IPS-NIHi11 (cell line): ENCODE measurements around the gene SLC25A39.
"Not testable (repeated sequence)": the region's sequence is repeated elsewhere in the genome, so short reads cannot be mapped to it uniquely, and the experiment has no call there.

Source experiments
- DNase-seq: peaks from one replicate; pipeline ENCODE4 v3.0.0; 2012; ENCODE audit warnings: mixed read lengths, low spot score

SLC25A39 gene, protein sequence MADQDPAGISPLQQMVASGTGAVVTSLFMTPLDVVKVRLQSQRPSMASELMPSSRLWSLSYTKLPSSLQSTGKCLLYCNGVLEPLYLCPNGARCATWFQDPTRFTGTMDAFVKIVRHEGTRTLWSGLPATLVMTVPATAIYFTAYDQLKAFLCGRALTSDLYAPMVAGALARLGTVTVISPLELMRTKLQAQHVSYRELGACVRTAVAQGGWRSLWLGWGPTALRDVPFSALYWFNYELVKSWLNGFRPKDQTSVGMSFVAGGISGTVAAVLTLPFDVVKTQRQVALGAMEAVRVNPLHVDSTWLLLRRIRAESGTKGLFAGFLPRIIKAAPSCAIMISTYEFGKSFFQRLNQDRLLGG

DNA sequence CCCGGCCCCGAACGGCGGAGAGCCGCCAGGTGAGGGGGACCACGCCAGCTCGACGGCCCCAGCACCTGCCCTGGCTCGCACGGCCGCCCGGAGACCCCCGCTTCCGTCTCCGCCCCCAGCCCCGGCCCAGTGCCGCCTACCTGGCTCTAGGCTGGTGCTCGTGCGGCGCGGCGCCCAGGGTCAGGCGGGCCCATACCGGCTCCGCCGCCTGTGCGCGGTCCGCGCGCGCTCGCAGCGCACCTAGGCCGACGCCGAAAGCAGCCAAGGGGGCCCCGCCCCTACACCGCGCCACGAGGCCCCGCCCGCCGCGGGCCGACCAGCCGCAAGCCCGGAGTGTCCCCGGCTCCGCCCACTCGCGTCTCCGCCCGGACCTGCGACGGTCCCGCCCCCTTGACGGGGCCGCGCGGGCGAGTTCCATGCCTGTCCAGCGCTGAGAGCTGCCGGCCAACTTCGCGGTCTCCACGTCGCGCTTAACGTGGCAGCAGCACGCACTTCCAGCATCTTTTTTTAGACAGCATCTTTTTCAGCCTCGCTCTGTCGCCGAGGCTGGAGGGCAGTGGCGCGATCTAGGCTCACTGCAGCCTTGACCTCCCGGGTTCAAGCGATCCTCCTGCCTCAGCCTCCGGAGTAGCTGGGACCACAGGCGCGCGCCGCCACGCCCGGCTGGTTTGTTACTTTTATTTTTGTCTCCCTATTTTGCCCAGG lies at the start of gene SLC25A39:
SLC25A39 (minus strand) TSS at position 253 of the 705 bp plus-strand sequence. CDS start 1,261 bp downstream, outside the sequence.
- peak; percentile 92 for DNase-seq

DNA sequence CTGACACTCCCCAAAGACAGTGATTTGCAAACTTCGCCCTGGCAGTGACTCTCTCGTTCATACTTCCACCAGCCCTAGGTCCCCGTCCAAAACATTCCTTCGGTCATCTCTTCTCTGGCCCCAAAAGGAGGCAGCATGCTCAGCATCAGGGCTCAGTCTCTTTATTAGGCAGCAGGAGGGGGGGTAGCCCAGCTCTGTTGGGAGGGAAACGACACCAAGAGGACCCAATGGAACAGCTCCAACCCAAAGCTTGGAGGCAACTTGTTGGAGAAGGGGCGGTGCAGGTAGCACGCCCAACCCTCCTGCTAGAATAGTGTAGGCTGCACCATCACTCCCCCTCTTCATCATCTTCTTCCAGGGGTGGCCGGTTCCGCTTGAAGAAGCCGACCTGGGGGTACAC lies 47.4 kb upstream of the SLC25A39 start:
- DNase-seq = no peak

DNA sequence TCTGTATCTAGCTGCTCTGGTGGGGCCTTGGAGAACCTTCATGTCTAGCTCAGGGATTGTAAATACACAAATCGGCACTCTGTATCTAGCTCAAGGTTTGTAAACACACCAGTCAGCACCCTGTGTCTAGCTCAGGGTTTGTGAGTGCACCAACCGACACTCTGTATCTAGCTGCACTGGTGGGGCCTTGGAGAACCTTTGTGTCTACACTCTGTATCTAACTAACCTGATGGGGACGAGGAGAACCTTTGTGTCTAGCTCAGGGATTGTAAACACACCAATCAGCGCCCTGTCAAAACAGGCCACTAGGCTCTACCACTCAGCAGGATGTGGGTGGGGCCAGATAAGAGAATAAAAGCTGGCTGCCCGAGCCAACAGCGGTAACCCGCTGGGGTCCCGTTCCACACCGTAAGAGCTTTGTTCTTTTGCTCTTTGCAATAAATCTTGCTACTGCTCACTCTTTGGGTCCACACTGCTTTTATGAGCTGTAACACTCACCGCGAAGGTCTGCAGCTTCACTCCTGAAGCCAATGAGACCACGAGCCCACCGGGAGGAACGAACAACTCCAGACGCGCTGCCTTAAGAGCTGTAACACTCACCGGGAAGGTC lies 44.9 kb upstream of the SLC25A39 start:
- not testable (repeated sequence) for DNase-seq

DNA sequence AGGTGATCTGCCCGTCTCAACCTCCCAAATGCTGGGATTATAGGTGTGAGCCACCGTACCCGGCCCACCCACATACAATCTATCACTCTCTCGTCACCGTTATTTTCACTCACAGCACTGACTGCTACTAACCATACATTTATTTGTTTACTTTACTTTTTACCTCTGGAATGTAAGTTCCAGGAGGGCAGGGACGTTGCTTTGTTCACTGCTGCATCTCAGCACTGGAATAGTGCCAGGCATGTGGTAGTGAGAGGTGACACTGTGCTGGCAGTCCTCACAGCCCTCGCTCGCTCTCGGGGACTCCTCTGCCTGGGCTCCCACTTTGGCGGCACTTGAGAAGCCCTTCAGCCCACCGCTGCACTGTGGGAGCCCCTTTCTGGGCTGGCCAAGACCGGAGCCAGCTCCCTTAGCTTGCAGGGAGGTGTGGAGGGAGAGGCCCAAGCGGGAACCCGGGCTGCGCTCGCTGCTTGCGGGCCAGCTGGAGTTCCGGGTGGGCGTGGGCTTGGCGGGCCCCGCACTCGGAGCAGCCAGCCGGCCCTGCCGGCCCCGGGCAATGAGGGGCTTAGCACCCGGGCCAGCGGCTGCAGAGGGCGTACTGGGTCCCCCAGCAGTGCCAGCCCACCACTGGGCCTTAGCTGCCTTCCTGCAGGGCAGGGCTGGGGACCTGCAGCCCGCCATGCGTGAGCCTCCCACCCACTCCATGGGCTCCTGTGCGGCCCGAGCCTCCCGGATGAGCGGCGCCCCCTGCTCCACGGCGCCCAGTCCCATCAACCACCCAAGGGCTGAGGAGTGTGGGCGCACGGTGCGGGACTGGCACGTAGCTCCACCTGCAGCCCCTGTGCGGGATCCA lies 44.0 kb upstream of the SLC25A39 start:
- not testable (repeated sequence) for DNase-seq

DNA sequence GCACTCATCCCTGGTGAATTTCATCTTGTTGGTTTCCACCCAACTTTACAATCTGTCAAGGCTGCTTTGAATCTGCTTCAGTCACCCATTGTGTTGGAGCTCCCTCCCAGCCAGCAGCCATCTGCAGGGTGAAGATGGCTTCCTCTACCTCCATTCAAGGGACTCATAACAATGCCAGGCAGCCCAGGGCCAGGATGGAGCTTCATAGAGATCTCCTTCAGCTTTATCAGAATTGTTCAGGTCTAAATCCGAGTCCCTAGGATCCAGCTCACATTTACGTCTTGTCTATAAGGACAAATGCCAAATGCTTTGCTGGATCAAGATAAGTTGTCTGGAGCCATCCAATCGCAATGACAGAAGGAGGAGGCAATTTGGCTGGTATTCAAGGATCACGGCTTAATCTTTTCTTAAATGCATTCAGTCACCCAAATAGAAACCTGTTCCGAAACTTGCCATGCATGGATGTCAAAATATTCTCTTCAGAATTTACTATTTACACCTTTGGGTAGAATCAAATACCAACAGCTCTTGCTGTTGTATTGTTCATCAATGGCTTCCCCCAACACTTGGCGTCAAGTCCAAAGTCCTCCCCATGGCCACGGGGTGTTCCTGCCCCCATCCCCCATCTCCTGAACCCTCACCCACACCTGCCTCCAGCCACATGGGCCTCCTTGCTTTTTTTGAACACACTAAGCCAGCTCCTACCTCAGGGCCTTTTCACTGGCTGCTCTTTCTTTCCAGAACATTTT lies 42.8 kb upstream of the SLC25A39 start:
- no peak for DNase-seq

DNA sequence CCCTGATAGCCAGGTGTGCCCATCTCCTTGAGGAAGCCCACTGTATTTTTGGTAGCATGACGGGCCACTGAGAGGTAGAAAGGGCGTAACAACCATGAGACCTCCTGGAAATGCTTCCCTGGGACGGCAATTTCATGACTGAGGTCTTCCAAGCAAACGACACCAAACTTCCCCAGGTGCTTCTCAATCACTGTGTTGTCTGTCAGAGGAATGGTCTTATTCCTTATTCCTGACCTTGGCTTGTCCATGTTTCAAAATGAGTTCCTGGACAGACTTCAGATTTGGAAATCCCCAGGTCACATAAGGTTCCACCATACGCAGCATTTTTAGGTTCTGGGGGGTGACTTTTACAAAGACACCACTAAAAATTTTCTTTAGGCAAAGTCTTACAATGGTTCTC lies 40.4 kb upstream of the SLC25A39 start:
- DNase-seq = not testable (repeated sequence)

DNA sequence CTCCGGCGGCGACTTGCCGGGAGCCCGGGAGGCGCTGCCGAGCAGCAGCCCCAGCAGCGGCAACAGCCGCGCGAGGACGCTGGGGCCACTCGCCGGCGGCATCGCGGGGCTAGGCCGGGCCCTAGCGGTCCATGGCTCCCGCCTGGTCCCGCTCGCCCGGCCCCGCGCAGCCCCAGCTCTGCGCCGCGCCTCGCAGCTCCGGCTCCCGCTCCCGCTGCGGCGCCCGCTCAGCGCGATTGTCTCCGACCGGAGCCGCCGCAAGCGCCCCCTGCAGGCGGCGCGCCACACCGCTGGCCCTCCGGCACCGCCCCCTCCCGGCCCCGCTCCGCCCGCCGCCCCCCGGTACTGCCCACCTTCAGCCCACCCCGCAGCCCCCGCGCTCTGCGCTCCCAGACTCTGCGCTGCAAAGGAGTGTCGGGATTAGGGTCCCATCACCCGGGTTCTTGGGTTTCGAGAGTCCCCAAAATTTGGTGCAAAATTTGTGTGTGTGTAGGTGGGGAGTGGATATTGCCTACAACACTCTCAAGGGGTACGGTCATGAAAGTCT lies 39.1 kb upstream of the SLC25A39 start, which contains the start of gene FAM171A2:
FAM171A2 (minus strand) TSS at position 241 of the 547 bp plus-strand sequence; CDS start at position 102, 139 bp downstream.
- DNase-seq = peak; percentile 93

DNA sequence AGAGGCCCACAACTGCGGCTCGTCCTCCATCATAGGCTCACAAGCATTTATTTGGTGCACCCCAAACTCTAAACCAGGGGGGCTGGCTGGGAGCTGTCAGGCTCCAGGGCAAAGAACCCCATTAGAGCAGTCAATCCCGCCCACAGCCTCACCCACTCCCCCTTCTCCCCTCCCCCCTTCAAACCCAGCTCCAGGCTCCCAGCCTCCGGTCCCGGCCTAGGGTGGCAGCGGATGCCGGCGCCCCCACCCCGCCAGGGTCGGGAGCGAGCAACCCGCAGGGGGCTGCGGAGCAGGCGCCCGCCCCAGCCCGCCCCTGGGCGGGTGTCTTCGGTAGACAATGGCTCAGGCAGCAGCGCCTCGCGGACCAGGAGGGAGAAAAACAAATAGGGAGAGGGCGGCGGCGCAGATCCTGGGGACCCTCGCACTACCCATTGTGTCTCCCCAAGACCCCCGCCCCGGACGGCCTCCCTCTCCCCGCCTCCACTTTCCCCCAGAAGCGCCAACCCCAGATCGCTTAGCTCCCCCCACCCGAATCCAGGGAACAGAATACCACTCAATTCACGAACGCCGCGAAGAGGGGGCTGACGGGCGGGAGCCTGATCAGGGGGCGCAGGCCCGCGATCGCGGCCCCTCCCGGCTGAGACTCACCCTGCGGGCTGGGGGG lies 38.5 kb upstream of the SLC25A39 start:
- peak; percentile 75 for DNase-seq

DNA sequence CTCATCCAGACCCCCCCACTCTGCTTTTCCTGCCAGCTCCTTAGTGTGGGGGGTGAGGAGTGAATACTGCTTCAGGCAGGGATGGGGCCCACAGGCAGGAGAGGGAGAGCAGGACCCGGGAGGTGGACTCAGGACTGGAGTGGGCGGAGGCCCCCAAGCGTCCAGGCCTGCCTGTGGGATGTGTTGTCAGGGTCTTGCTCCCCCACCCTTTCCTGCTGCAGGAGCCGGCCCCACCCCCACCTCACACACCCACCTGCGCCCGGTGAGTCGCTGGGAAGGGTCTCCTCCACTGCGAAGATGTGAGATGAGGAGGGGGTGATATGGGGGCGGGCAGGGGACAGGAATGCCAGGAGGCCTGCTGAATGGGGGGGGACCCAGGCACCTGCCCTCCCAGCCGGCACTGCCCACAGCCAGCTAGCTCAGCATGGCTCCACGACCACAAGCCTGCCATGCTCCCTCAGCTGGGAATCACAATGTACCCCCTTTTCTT lies 37.9 kb upstream of the SLC25A39 start:
- no peak for DNase-seq

DNA sequence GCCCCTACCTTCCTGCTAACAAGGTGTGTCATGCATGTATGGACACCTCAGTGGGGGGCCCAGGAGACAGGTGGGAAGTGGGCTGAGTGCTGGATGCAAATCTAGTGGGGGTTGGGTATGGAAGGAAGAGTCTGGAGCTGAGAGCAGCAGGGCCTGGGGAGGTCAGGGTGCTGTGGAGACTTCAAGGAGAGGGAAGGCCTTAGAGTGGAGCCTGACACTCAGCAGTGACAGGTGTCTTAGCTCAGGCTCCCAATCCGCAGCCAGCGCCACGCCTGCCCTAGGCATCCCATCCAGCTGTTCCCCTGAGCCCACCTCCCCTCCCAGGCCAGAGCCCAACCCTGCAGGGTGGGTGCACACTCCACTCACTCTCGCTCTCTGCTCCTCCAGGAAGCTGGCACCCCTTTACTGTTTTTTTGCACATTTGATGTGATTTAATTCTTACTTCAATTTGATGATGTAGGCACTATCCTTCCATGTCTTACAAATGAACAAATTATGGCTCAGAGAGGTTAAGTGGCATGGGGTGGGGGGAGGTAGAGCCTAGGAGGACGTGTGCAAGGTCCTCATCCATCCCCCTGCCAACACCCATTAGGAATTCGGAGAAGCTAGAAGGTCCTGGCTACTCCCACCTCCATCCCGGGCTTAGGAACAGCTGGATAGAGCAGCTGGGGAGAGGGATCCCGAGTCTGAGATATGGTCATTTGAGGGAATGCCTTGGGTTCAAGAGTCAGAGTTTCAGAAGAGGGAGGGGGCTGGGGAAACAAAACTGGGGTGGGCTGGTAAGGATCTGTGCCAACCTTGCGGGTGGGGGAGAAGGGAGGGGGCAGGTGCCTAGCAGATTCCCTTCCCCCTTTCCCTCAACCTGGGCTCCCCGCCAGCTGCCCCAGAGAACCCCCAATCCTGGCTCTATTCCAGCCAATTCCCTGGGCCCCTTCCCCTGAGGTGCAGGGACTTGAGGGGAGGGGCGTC lies 37.0 kb upstream of the SLC25A39 start:
- no peak for DNase-seq

DNA sequence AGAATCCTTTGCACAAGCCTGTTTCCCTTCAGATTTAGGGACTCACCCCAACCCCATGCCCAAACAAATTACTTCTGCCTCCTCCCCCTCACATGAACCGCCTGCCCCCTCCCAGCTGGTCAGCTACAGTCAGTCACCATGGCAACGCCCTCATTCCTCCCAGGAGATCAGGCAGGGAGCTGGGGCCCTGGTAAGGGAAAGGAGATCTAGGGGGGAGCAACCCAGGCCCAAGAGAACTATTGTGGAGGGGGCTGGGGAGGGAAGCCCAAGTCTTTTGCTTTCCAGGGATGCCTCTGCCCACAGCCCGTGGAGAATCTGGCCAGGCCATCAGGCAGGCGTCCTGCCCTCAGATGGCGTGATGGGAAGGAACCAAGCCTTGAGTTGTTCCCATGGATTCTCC lies 36.2 kb upstream of the SLC25A39 start:
- no peak for DNase-seq

DNA sequence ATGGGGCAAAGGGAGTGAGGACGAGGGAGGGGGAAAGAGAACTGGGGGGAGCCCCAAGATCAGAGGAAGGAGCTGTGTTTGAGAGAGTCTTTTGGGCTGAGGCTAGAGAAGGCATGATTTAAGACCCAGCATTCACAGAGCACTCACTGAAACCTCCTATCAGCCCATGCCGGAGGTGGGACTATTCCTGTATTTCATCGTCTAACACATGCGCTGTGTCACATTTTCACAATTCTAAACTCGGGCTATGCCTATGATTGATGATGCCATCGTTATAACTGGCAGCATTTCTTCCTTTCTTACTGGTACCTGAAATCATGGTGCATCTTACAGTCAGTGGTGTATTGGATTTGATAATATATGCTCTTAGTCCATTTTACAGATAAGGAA lies 35.5 kb upstream of the SLC25A39 start:
- no peak for DNase-seq

DNA sequence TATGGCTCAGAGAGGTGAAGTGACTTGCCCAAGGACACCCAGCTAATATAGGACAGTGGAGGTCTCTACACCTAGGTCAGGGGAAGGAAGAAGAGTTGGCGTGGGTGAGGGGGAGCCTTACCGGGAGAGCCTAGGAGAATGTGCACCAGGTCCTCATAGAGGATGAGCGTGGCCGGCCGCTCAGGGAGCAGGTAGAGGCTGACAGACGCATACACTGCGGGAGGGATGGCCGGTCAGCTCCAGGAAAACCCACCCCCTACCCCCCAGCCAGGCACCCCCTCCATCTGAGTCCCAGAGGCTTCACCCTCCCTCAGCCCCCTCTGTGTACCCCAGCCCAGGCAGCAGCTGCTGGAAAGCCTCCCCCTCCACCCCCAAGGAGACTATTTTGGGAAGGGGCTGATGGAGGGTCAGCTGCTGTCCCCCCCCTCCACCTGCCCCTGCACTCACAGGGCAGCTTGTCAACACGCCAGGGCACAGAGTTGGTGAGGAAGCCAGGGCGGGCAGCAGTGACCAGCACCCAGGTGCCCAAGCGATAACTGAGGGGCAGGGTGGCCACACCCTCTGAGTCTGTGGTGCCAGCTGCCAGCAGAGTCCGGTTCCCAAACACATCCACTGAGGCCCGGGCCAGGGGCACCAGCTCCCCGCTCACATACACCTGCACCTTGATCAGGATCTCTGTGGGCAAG lies 35.0 kb upstream of the SLC25A39 start:
- no peak for DNase-seq

DNA sequence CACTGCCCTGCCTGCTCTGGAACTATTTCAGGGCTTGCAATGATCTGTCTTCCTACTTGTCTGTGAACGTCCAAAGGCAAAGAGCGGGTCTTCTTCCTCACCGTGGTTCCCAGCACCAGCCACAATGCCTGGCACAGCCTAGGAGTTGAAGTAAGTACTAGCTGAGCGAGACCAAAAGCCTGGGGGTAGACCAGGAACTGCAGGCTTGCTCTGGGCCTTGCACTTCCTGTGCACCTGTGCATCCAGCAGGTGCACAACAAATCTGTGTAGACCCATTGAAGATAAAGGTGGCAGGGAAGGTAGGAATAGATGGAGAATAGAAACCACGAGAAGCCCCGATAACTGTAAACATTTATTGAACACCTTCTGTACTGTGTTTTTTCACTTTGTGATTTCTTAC lies 34.4 kb upstream of the SLC25A39 start:
- DNase-seq = no peak

DNA sequence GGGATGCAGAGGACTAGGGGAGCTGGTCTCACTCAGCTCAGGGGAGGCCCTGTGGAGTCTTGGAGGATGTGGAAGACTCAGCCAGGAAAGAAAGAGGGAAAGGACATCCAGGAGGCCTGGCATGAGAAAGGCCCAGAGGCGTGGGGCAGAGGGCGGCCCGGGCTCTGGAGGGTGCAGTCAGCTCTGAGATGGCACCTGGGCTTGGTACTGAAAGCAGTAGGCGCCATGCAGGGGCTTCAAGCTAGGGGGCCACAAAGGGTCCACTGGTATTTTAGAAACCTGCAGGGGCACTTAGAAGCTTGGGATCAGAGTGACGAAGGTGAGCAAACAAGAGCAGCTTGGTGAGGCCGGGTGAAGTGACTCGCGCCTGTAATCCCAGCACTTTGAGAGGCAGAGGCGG lies 33.4 kb upstream of the SLC25A39 start:
- no peak for DNase-seq

DNA sequence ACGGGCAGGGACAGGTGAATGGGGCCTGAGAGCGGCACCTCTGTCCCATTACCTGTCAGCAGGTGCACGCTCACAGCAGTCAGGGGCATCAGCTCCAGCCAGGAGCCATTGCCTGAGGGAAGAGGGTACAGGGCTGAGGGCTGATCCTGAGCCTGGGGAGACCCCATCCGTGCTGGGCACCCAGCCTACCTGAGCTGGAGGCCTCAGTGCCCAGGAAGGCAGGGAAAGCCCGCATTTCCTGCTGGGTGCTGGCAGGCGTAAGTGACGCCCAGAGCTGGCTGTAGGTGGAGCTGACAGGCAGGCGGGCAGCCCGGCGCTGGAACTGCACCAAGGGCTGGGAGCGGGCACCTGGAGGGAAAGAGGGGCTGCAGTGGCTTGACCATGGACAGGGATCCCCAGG lies 31.6 kb upstream of the SLC25A39 start:
- DNase-seq = no peak

DNA sequence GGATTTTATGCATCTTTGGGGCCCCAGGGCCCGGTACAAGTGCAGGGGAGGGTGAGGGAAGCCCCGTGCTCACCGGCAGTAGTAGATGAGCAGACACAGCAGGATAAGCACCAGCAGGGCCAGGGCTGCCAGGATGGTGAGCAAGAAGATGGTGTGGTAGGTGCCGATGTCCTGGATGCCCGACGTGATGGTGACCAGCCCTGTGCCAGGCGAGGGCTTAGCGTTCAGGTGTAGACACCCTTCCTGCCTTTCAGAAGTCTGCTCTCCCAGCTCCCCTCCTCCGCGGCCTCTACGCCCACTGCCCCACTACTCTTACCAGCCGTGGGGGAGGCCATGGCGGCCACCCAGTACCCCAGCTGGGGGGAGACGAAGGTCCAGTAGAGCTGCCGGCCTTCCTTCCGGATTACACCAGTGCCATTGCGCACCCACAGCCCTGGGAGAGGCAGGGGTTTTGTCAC lies 31.0 kb upstream of the SLC25A39 start:
- DNase-seq = no peak
